ENCODE measurements around the gene LRFN3.

LRFN3 gene

GRCh38 chr19:35938282-35939224, 2.4 kb downstream of the LRFN3 start:
- POLR2A ChIA-PET = no interaction called here
- TF ChIP-seq NFRKB (IDR thresholded peaks at IDR 0.05) (no peak), LEF1 (IDR thresholded peaks at IDR 0.05; ENCODE audit: borderline replicate concordance) (no peak), ELF4 (IDR thresholded peaks at IDR 0.05) (no peak), FOXM1 (IDR thresholded peaks at IDR 0.05; ENCODE audit: borderline replicate concordance) (no peak), FOXK2 (IDR thresholded peaks at IDR 0.05) (no peak), BHLHE40 (IDR thresholded peaks at IDR 0.05; ENCODE audit: borderline replicate concordance) (no peak), CTBP1 (IDR thresholded peaks at IDR 0.05; ENCODE audit: borderline replicate concordance) (no peak)
- no peak for DNase-seq (ENCODE audit: extremely low spot score)
- CTCF ChIA-PET = interaction anchor here (0.5 to 0.9 kb wide), 2 partner anchors 57 to 244 kb away, joined by 3 to 4 read pairs; no protein-coding TSS in a partner anchor

- POLR2A ChIA-PET = no interaction called here
- no peak for DNase-seq (ENCODE audit: extremely low spot score)
- no peak for TF ChIP-seq ZNF384 (IDR thresholded peaks at IDR 0.05)
- no peak for TF ChIP-seq ELF4 (IDR thresholded peaks at IDR 0.05)
- TF ChIP-seq NFRKB (IDR thresholded peaks at IDR 0.05) = no peak
- TF ChIP-seq CTBP1 (IDR thresholded peaks at IDR 0.05; ENCODE audit: borderline replicate concordance) = no peak
- TF ChIP-seq HDGF (IDR thresholded peaks at IDR 0.05; ENCODE audit: borderline replicate concordance) = no peak
- TF ChIP-seq TARDBP (IDR thresholded peaks at IDR 0.05) = no peak
- no peak for TF ChIP-seq ARNT (IDR thresholded peaks at IDR 0.05)
- TF ChIP-seq FOXM1 (IDR thresholded peaks at IDR 0.05; ENCODE audit: borderline replicate concordance) = no peak
- CTCF ChIA-PET = interaction anchor here (0.5 to 0.6 kb wide), 2 partner anchors 14 to 245 kb away, joined by 3 to 4 read pairs; no protein-coding TSS in a partner anchor
These were observed 3.3 kb downstream of the LRFN3 start for GRCh38 chr19:35939307-35940077.

GRCh38 chr19:35940078-35940775, 4.1 kb downstream of the LRFN3 start:
- CTCF ChIA-PET = interaction anchor here (0.6 kb wide), 1 partner anchor 13 kb away, joined by 3 read pairs; no protein-coding TSS in a partner anchor
- DNase-seq (ENCODE audit: extremely low spot score) = no peak
- TF ChIP-seq PKNOX1 (IDR thresholded peaks at IDR 0.05) (no peak), LEF1 (IDR thresholded peaks at IDR 0.05; ENCODE audit: borderline replicate concordance) (no peak), ARNT (IDR thresholded peaks at IDR 0.05) (no peak), HDGF (IDR thresholded peaks at IDR 0.05; ENCODE audit: borderline replicate concordance) (no peak), FOXA1 (IDR thresholded peaks at IDR 0.05) (no peak), FOXK2 (IDR thresholded peaks at IDR 0.05) (no peak), ELF4 (IDR thresholded peaks at IDR 0.05) (no peak), SUZ12 (IDR thresholded peaks at IDR 0.05) (no peak), TARDBP (IDR thresholded peaks at IDR 0.05) (no peak), SP1 (IDR thresholded peaks at IDR 0.05) (no peak)
- POLR2A ChIA-PET = no interaction called here

GRCh38 chr19:35940839-35941238, 4.7 kb downstream of the LRFN3 start:
- no peak for TF ChIP-seq PKNOX1 (IDR thresholded peaks at IDR 0.05)
- no peak for TF ChIP-seq ELF4 (IDR thresholded peaks at IDR 0.05)
- TF ChIP-seq L3MBTL2 (conservative IDR thresholded peaks at IDR 0.05) = no peak
- no peak for TF ChIP-seq HDGF (IDR thresholded peaks at IDR 0.05; ENCODE audit: borderline replicate concordance)
- no peak for TF ChIP-seq ARNT (IDR thresholded peaks at IDR 0.05)
- no peak for TF ChIP-seq TARDBP (IDR thresholded peaks at IDR 0.05)
- no peak for TF ChIP-seq FOXK2 (IDR thresholded peaks at IDR 0.05)
- no peak for TF ChIP-seq CTBP1 (IDR thresholded peaks at IDR 0.05; ENCODE audit: borderline replicate concordance)
- TF ChIP-seq SP1 (IDR thresholded peaks at IDR 0.05) = no peak
- TF ChIP-seq ZNF384 (IDR thresholded peaks at IDR 0.05) = no peak
- no peak for TF ChIP-seq NFRKB (IDR thresholded peaks at IDR 0.05)
- TF ChIP-seq FOXA1 (IDR thresholded peaks at IDR 0.05) = no peak
- TF ChIP-seq SUZ12 (IDR thresholded peaks at IDR 0.05) = no peak
- no peak for TF ChIP-seq FOXM1 (IDR thresholded peaks at IDR 0.05; ENCODE audit: borderline replicate concordance)
- TF ChIP-seq LEF1 (IDR thresholded peaks at IDR 0.05; ENCODE audit: borderline replicate concordance) = no peak
- no peak for TF ChIP-seq BHLHE40 (IDR thresholded peaks at IDR 0.05; ENCODE audit: borderline replicate concordance)
- ChIA-PET POLR2A (interaction anchor here (0.7 kb wide), 1 partner anchor 193 kb away, joined by 4 read pairs; the partner anchor contains the start of gene LIN37), CTCF (no interaction called here)
- DNase-seq (ENCODE audit: extremely low spot score) = no peak

GRCh38 chr19:35942235-35942634, 6.1 kb downstream of the LRFN3 start:
- TF ChIP-seq PKNOX1 (IDR thresholded peaks at IDR 0.05) (no peak), L3MBTL2 (conservative IDR thresholded peaks at IDR 0.05) (no peak), BHLHE40 (IDR thresholded peaks at IDR 0.05; ENCODE audit: borderline replicate concordance) (no peak), CTBP1 (IDR thresholded peaks at IDR 0.05; ENCODE audit: borderline replicate concordance) (no peak), SUZ12 (IDR thresholded peaks at IDR 0.05) (no peak), SP1 (IDR thresholded peaks at IDR 0.05) (no peak), HDGF (IDR thresholded peaks at IDR 0.05; ENCODE audit: borderline replicate concordance) (no peak), ARNT (IDR thresholded peaks at IDR 0.05) (no peak), FOXM1 (IDR thresholded peaks at IDR 0.05; ENCODE audit: borderline replicate concordance) (no peak)
- POLR2A ChIA-PET = no interaction called here
- CTCF ChIA-PET = no interaction called here
- DNase-seq (ENCODE audit: extremely low spot score) = no peak
